ENCODE measurements around the gene WDR59. TPM values are rescaled to one million over a fixed set of nuclear protein-coding genes. Genes with fewer than 3 reads are reported as not detected.

WDR59 gene
- polyA plus RNA-seq, 3 donors, result 6.7 to 44.4 (median 7.8) TPM

DNA sequence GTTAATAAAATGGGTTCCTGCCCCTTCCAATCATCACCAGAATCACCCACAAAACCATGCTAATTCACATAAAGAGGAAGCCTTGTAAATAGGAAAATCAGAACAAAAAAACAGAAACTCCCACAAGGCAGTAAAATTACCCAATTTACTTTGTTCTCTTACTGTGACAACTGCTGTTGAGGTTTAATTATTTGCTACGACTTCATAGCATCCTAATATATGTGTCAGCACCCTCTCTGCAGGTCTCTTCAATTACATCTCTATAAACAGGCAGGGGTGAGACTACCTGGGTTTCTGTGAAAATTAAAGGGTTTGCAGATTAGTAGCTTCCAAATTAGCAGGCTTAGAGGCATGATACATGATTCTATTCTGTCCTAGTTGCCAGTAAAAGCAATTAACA, 2.7 kb downstream of the WDR59 start:
- H3K27ac ChIP-seq (ENCODE audit: low read depth in 1 of 2, low read length in 2 of 2), result no peak overlapping the region
- peaks cover 11% of the 10 kb centered on the region for H3K79me2 ChIP-seq (ENCODE audit: insufficient read depth, low read length)
- no peaks in the 10 kb centered on the region for H4K20me1 ChIP-seq (ENCODE audit: insufficient read depth, low read length)
- no peak overlapping the region for H3K4me3 ChIP-seq (replicated peaks in 1 of 3; ENCODE audit: low read depth in 2 of 3, low read length in 3 of 3)
- Mint-ChIP-seq H3K4me3 (no peak overlapping the region), H3K27me3 (ENCODE audit: low read depth in 3 of 3) (peaks cover 0 to 1% (median 0%) of the 10 kb centered on the region in 3 donors), H3K27ac (no peak overlapping the region), H3K4me1 (peaks cover 11% of the 10 kb centered on the region), H3K36me3 (peaks cover 7 to 12% of the 10 kb centered on the region in 2 donors), H3K9me3 (no peaks in the 10 kb centered on the region)
- WGBS (ENCODE audit: insufficient coverage), result no CpG with 5 or more reads among the region's 1 CpG
- TF ChIP-seq, protein P1, sequence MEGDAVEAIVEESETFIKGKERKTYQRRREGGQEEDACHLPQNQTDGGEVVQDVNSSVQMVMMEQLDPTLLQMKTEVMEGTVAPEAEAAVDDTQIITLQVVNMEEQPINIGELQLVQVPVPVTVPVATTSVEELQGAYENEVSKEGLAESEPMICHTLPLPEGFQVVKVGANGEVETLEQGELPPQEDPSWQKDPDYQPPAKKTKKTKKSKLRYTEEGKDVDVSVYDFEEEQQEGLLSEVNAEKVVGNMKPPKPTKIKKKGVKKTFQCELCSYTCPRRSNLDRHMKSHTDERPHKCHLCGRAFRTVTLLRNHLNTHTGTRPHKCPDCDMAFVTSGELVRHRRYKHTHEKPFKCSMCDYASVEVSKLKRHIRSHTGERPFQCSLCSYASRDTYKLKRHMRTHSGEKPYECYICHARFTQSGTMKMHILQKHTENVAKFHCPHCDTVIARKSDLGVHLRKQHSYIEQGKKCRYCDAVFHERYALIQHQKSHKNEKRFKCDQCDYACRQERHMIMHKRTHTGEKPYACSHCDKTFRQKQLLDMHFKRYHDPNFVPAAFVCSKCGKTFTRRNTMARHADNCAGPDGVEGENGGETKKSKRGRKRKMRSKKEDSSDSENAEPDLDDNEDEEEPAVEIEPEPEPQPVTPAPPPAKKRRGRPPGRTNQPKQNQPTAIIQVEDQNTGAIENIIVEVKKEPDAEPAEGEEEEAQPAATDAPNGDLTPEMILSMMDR (IDR thresholded peaks at IDR 0.05), result no peak
- peaks cover 5 to 8% of the 10 kb centered on the region in 2 donors for H3K4me1 ChIP-seq (ENCODE audit: control insufficient read depth in 1 of 2, insufficient read depth in 2 of 2, low read length in 2 of 2)
- no peak overlapping the region for H3K9ac ChIP-seq (ENCODE audit: insufficient read depth, low read length, poor library complexity, severe bottlenecking)
- intact Hi-C loops (cut with micrococcal nuclease), result loop anchor here in 1 of 2 donors (10.0 kb wide), 1 partner anchor 277 kb away; the partner anchor contains the start of gene MLKL
- no peak for DNase-seq
- no peaks in the 10 kb centered on the region for H3K9me3 ChIP-seq (replicated peaks in 1 of 2; ENCODE audit: control insufficient read depth in 1 of 2, insufficient read depth in 1 of 2, low read length in 2 of 2)
- H3K27me3 ChIP-seq (ENCODE audit: control insufficient read depth in 2 of 2, insufficient read depth in 2 of 2, low read length in 2 of 2), result no peaks in the 10 kb centered on the region
- H3K36me3 ChIP-seq (replicated peaks in 1 of 2; ENCODE audit: control insufficient read depth in 1 of 2, insufficient read depth in 2 of 2, low read length in 2 of 2), result peaks cover 0 to 5% of the 10 kb centered on the region in 2 donors
- no peak overlapping the region for H2AFZ ChIP-seq (ENCODE audit: insufficient read depth, low read depth, low read length, poor library complexity, severe bottlenecking)
- no peak overlapping the region for H3K4me2 ChIP-seq (replicated peaks; ENCODE audit: extremely low read depth, low read length, poor library complexity, severe bottlenecking)

DNA sequence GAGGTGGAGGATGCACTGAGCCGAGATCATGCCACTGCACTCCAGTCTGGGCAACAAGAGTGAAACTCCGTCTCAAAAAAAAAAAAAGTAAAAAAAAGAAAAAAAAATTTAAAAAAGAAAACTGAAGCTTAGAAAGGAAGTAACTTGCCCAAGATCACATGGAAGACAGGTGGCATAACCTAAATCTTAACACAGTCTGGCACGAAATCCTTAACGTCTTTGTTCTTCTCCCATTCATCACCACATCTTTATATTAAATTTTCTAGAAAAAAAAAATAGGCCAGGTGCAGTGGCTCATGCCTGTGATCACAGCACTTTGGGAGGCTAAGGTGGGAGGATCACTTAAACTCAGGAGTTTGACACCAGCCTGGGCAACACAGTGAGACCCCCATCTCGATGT, 9.3 kb downstream of the WDR59 start:
- no peak overlapping the region for H3K27ac Mint-ChIP-seq

More for the DNA sequence above, 9.3 kb downstream of the WDR59 start:
- Histone ChIP-seq H3K27ac (ENCODE audit: low read depth in 1 of 2, low read length in 2 of 2) (no peak overlapping the region), H2AFZ (ENCODE audit: insufficient read depth, low read depth, low read length, poor library complexity, severe bottlenecking) (no peak overlapping the region), H3K4me3 (replicated peaks in 1 of 3; ENCODE audit: low read depth in 2 of 3, low read length in 3 of 3) (no peak overlapping the region), H3K4me1 (ENCODE audit: control insufficient read depth in 1 of 2, insufficient read depth in 2 of 2, low read length in 2 of 2) (no peaks in the 10 kb centered on the region), H3K4me2 (replicated peaks; ENCODE audit: extremely low read depth, low read length, poor library complexity, severe bottlenecking) (no peak overlapping the region), H3K27me3 (ENCODE audit: control insufficient read depth in 2 of 2, insufficient read depth in 2 of 2, low read length in 2 of 2) (no peaks in the 10 kb centered on the region), H3K9ac (ENCODE audit: insufficient read depth, low read length, poor library complexity, severe bottlenecking) (no peak overlapping the region), H3K9me3 (replicated peaks in 1 of 2; ENCODE audit: control insufficient read depth in 1 of 2, insufficient read depth in 1 of 2, low read length in 2 of 2) (no peaks in the 10 kb centered on the region), H3K79me2 (ENCODE audit: insufficient read depth, low read length) (no peaks in the 10 kb centered on the region), H3K36me3 (replicated peaks in 1 of 2; ENCODE audit: control insufficient read depth in 1 of 2, insufficient read depth in 2 of 2, low read length in 2 of 2) (peaks cover 4 to 5% of the 10 kb centered on the region in 2 donors), H4K20me1 (ENCODE audit: insufficient read depth, low read length) (no peaks in the 10 kb centered on the region)
- H3K36me3 Mint-ChIP-seq, result peaks cover 12 to 20% of the 10 kb centered on the region in 2 donors
- peaks cover 11% of the 10 kb centered on the region for H3K4me1 Mint-ChIP-seq
- H3K9me3 Mint-ChIP-seq, result no peaks in the 10 kb centered on the region
- no peak for DNase-seq
- no CpG with 5 or more reads among the region's 5 CpGs for WGBS (ENCODE audit: insufficient coverage)
- TF ChIP-seq, protein P1 (IDR thresholded peaks at IDR 0.05), result no peak
- intact Hi-C loops (cut with micrococcal nuclease), result no loop called here
- peaks cover 0 to 3% (median 0%) of the 10 kb centered on the region in 3 donors for H3K27me3 Mint-ChIP-seq (ENCODE audit: low read depth in 3 of 3)
- no peak overlapping the region for H3K4me3 Mint-ChIP-seq
